Stimulated activated CD4-positive, alpha-beta T cell treated with anti-CD3 and anti-CD28 coated beads, Interleukin-15, amount 100 ng/mL, for 48 hours (primary cell): ENCODE results near the gene LTA4H.

Experiments used
- DNase-seq, 2 donors: peaks; one replicate each; pipeline ENCODE4 v3.0.0-alpha.2; 2020; ENCODE audit warnings: low read depth in 2 of 2

LTA4H gene

GRCh38 chr12:95959107-95959506, 76.3 kb downstream of the LTA4H start:
- no peak for DNase-seq

GRCh38 chr12:95956557-95957145, 78.7 kb downstream of the LTA4H start:
- no peak for DNase-seq

GRCh38 chr12:95955549-95956159, 79.7 kb downstream of the LTA4H start:
- no peak for DNase-seq

- no peak for DNase-seq
Observed at GRCh38 chr12:95953000-95953399, 82.4 kb downstream of the LTA4H start.

GRCh38 chr12:95951515-95951914, 83.9 kb downstream of the LTA4H start:
- DNase-seq, result no peak
